Measurements from ENCODE around the gene CD1B. TPM values are rescaled to one million over a fixed set of nuclear protein-coding genes. Genes with fewer than 3 reads are reported as not detected.

CD1B gene
- total RNA-seq, result not detected in 2 replicates

GRCh38 chr1:158331481-158332150 lies at the start of gene CD1B:
Gene CD1B, minus strand, starts transcription at chr1:158331531. Its CDS starts 108 bp downstream, at chr1:158331423.

GRCh38 chr1:158353303-158354075 lies 22.2 kb upstream of the CD1B start, which contains the start of gene CD1E:
Gene CD1E, plus strand, starts transcription at chr1:158353894. Its CDS starts 95 bp downstream, at chr1:158353989.

GRCh38 chr1:158289811-158290210 lies 41.5 kb downstream of the CD1B start, which contains the start of gene CD1C:
Gene CD1C, plus strand, starts transcription at chr1:158289923. Its CDS starts 142 bp downstream, at chr1:158290065.

Other genes with a start within 250 kb of the CD1B start
- not detected in 2 replicates for gene CD1D, start 150.6 kb downstream of the CD1B start, total RNA-seq
- gene CD1A, start 77.1 kb downstream of the CD1B start, total RNA-seq, result under 0.01 TPM in 1 of 2 replicates, not detected in the other
- not detected in 2 replicates for gene CD1C, start 41.6 kb downstream of the CD1B start, total RNA-seq
- not detected in 2 replicates for gene CD1E, start 22.4 kb upstream of the CD1B start, total RNA-seq
- gene OR10T2, start 67.9 kb upstream of the CD1B start, total RNA-seq, result not detected in 2 replicates
- not detected in 2 replicates for gene OR10K2, start 94.7 kb upstream of the CD1B start, total RNA-seq
- not detected in 2 replicates for gene OR10K1, start 130.3 kb upstream of the CD1B start, total RNA-seq
- not detected in 2 replicates for gene OR10R2, start 140.7 kb upstream of the CD1B start, total RNA-seq
- not detected in 2 replicates for gene OR6Y1, start 222.9 kb upstream of the CD1B start, total RNA-seq
- gene OR6P1, start 239.0 kb upstream of the CD1B start, total RNA-seq, result not detected in 2 replicates
- not detected in 2 replicates for gene OR10X1, start 248.4 kb upstream of the CD1B start, total RNA-seq